Memory B cell (primary cell): ENCODE measurements around the gene NKAPL.

Experiments used
- ATAC-seq: fragments of 150-1000 bp; cut with Tn5 transposase; 2 replicates; pipeline ENCODE4 v1.10.0; 2021; ENCODE audit warnings: low read depth, mild to moderate bottlenecking, moderate library complexity
- DNase-seq, 2 donors: peaks; one replicate each; pipeline ENCODE4 v3.0.0; 2022; ENCODE audit warnings: low spot score in 2 of 2
- H3K27ac Mint-ChIP-seq: one replicate; pipeline ENCODE4 v1.8.0; 2022; ENCODE audit warnings: mild to moderate bottlenecking, moderate library complexity, mixed read lengths
- H3K27me3 Mint-ChIP-seq: one replicate; pipeline ENCODE4 v1.8.0; 2022; ENCODE audit warnings: mixed read lengths
- H3K36me3 Mint-ChIP-seq: one replicate; pipeline ENCODE4 v1.8.0; 2022; ENCODE audit warnings: mild to moderate bottlenecking, mixed read lengths
- H3K4me1 Mint-ChIP-seq: one replicate; pipeline ENCODE4 v1.8.0; 2022; ENCODE audit warnings: mixed read lengths
- H3K4me3 Mint-ChIP-seq: one replicate; pipeline ENCODE4 v1.8.0; 2022; ENCODE audit warnings: mild to moderate bottlenecking, moderate library complexity, mixed read lengths
- H3K9me3 Mint-ChIP-seq: one replicate; pipeline ENCODE4 v1.8.0; 2022; ENCODE audit warnings: mixed read lengths

Gene NKAPL

GRCh38 chr6:28258877-28259777 is at the start of gene NKAPL:
Gene NKAPL (plus strand): TSS chr6:28259297. CDS start chr6:28259372, 75 bp downstream.
- peaks cover 3% of the 10 kb centered on the region for H3K27me3 Mint-ChIP-seq
- peaks cover 6% of the 10 kb centered on the region for H3K36me3 Mint-ChIP-seq
- peaks cover 6% of the 10 kb centered on the region for H3K9me3 Mint-ChIP-seq
- H3K4me3 Mint-ChIP-seq, result peak within 1 kb of the TSS; percentile 78
- peak; percentile 29 to 38 for DNase-seq
- peak within 1 kb of the TSS; percentile 86 for H3K27ac Mint-ChIP-seq
- H3K4me1 Mint-ChIP-seq, result peaks cover 4% of the 10 kb centered on the region
- peak; percentile 82 for ATAC-seq

GRCh38 chr6:28209753-28210535 is 49.2 kb upstream of the NKAPL start:
- H3K9me3 Mint-ChIP-seq, result peaks cover 6% of the 10 kb centered on the region
- H3K36me3 Mint-ChIP-seq, result peaks cover 3% of the 10 kb centered on the region
- H3K27me3 Mint-ChIP-seq, result peaks cover 45% of the 10 kb centered on the region
- peaks cover 16% of the 10 kb centered on the region for H3K4me1 Mint-ChIP-seq
- ATAC-seq (no peak), DNase-seq (no peak)
- no peak overlapping the region for H3K27ac Mint-ChIP-seq
- no peak overlapping the region for H3K4me3 Mint-ChIP-seq

- no peak for DNase-seq
Observed at GRCh38 chr6:28211840-28212509, 47.1 kb upstream of the NKAPL start.

GRCh38 chr6:28212510-28213212 is 46.4 kb upstream of the NKAPL start:
- H3K9me3 Mint-ChIP-seq, result peaks cover 1% of the 10 kb centered on the region
- peak overlapping the region; percentile 18 for H3K4me3 Mint-ChIP-seq
- H3K27ac Mint-ChIP-seq, result no peak overlapping the region
- ATAC-seq (peak; percentile 19), DNase-seq (no peak)
- H3K36me3 Mint-ChIP-seq, result no peaks in the 10 kb centered on the region
- peaks cover 43% of the 10 kb centered on the region for H3K27me3 Mint-ChIP-seq
- H3K4me1 Mint-ChIP-seq, result peaks cover 11% of the 10 kb centered on the region

More at GRCh38 chr6:28211840-28212509, 47.1 kb upstream of the NKAPL start:
- peaks cover 16% of the 10 kb centered on the region for H3K4me1 Mint-ChIP-seq
- H3K27me3 Mint-ChIP-seq, result peaks cover 48% of the 10 kb centered on the region
- H3K27ac Mint-ChIP-seq, result no peak overlapping the region
- ATAC-seq, result no peak
- peaks cover 3% of the 10 kb centered on the region for H3K9me3 Mint-ChIP-seq
- H3K4me3 Mint-ChIP-seq, result peak overlapping the region; percentile 18
- peaks cover 3% of the 10 kb centered on the region for H3K36me3 Mint-ChIP-seq

GRCh38 chr6:28213213-28213523 is 45.9 kb upstream of the NKAPL start:
- no peak overlapping the region for H3K4me3 Mint-ChIP-seq
- H3K36me3 Mint-ChIP-seq, result no peaks in the 10 kb centered on the region
- ATAC-seq (no peak), DNase-seq (no peak)
- H3K9me3 Mint-ChIP-seq, result peaks cover 1% of the 10 kb centered on the region
- H3K27me3 Mint-ChIP-seq, result peaks cover 41% of the 10 kb centered on the region
- H3K4me1 Mint-ChIP-seq, result peaks cover 14% of the 10 kb centered on the region
- H3K27ac Mint-ChIP-seq, result no peak overlapping the region

GRCh38 chr6:28215425-28215824 is 43.7 kb upstream of the NKAPL start:
- H3K27me3 Mint-ChIP-seq, result peaks cover 35% of the 10 kb centered on the region
- no peak overlapping the region for H3K4me3 Mint-ChIP-seq
- DNase-seq (no peak), ATAC-seq (no peak)
- no peak overlapping the region for H3K27ac Mint-ChIP-seq
- H3K9me3 Mint-ChIP-seq, result peaks cover 1% of the 10 kb centered on the region
- H3K36me3 Mint-ChIP-seq, result no peaks in the 10 kb centered on the region
- peaks cover 19% of the 10 kb centered on the region for H3K4me1 Mint-ChIP-seq

- peaks cover 10% of the 10 kb centered on the region for H3K4me1 Mint-ChIP-seq
- peaks cover 32% of the 10 kb centered on the region for H3K27me3 Mint-ChIP-seq
- H3K36me3 Mint-ChIP-seq, result no peaks in the 10 kb centered on the region
- peaks cover under 1% of the 10 kb centered on the region for H3K9me3 Mint-ChIP-seq
- ATAC-seq (no peak), DNase-seq (no peak)
- H3K4me3 Mint-ChIP-seq, result peak overlapping the region; percentile 75
- H3K27ac Mint-ChIP-seq, result no peak overlapping the region
Observed at GRCh38 chr6:28217890-28218289, 41.2 kb upstream of the NKAPL start.

- H3K9me3 Mint-ChIP-seq, result peaks cover 2% of the 10 kb centered on the region
- H3K27me3 Mint-ChIP-seq, result peaks cover 31% of the 10 kb centered on the region
- DNase-seq (peak in 1 of 2 donors; percentile 20), ATAC-seq (peak; percentile 17)
- peak overlapping the region; percentile 87 for H3K4me3 Mint-ChIP-seq
- peaks cover 8% of the 10 kb centered on the region for H3K4me1 Mint-ChIP-seq
- no peaks in the 10 kb centered on the region for H3K36me3 Mint-ChIP-seq
- H3K27ac Mint-ChIP-seq, result no peak overlapping the region
Observed at GRCh38 chr6:28218312-28219248, 40.5 kb upstream of the NKAPL start.

- DNase-seq, result no peak
- peaks cover 21% of the 10 kb centered on the region for H3K27me3 Mint-ChIP-seq
- no peaks in the 10 kb centered on the region for H3K36me3 Mint-ChIP-seq
- H3K27ac Mint-ChIP-seq, result no peak overlapping the region
- H3K4me3 Mint-ChIP-seq, result no peak overlapping the region
- ATAC-seq, result no peak
- peaks cover 2% of the 10 kb centered on the region for H3K9me3 Mint-ChIP-seq
- H3K4me1 Mint-ChIP-seq, result peaks cover 13% of the 10 kb centered on the region
Observed at GRCh38 chr6:28220257-28221133, 38.6 kb upstream of the NKAPL start.

GRCh38 chr6:28224131-28225055 is 34.7 kb upstream of the NKAPL start:
- Mint-ChIP-seq H3K9me3 (peaks cover 2% of the 10 kb centered on the region), H3K4me1 (peaks cover 11% of the 10 kb centered on the region), H3K27ac (peak overlapping the region; percentile 90), H3K4me3 (peak overlapping the region; percentile 93), H3K27me3 (peaks cover 14% of the 10 kb centered on the region), H3K36me3 (peaks cover 16% of the 10 kb centered on the region)
- ATAC-seq, result no peak
- no peak for DNase-seq

- Mint-ChIP-seq H3K4me1 (peaks cover 11% of the 10 kb centered on the region), H3K36me3 (peaks cover 19% of the 10 kb centered on the region), H3K9me3 (peaks cover 2% of the 10 kb centered on the region), H3K4me3 (peak within 1 kb of the TSS; percentile 93), H3K27ac (peak within 1 kb of the TSS; percentile 90), H3K27me3 (peaks cover 12% of the 10 kb centered on the region)
- peak; percentile 58 to 64 for DNase-seq
- ATAC-seq, result peak; percentile 98
Observed at GRCh38 chr6:28225056-28225834, 33.9 kb upstream of the NKAPL start, which contains the start of gene ZSCAN9. Gene ZSCAN9 (plus strand): TSS chr6:28225275. CDS start chr6:28227085, 1,810 bp downstream.
